ENCODE measurements around the gene AMER1. TPM values are rescaled to one million over a fixed set of nuclear protein-coding genes. Genes with fewer than 3 reads are reported as not detected.

The AMER1 gene
- total RNA-seq, 4 donors from 2014 or later = 2.8 to 7.3 (median 6.2) TPM

DNA sequence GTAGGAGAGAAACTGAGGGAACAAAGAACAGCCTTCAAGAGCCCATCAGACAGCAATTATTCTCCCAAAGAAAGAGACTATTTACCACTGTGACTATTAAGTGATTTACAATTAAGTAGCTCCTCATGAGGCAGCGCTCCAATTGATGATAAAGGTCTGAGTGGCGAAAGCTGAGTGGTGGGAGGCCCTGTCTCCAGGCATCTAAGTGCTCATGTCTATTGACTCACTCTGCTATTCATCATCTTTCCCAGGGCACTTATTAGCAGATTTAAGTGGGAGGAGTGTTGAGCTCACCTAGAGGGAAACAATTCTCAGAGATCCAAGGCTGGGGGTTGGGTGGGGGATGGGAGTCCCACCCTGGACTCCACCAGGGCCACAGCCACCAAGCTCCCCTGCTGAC is 23.3 kb downstream of the AMER1 start:
- H3K27ac ChIP-seq = no peak overlapping the region
- H3K4me1 ChIP-seq = no peaks in the 10 kb centered on the region
- no peaks in the 10 kb centered on the region for H3K9me3 ChIP-seq
- H3K27me3 ChIP-seq = no peaks in the 10 kb centered on the region
- TF ChIP-seq, protein P1, sequence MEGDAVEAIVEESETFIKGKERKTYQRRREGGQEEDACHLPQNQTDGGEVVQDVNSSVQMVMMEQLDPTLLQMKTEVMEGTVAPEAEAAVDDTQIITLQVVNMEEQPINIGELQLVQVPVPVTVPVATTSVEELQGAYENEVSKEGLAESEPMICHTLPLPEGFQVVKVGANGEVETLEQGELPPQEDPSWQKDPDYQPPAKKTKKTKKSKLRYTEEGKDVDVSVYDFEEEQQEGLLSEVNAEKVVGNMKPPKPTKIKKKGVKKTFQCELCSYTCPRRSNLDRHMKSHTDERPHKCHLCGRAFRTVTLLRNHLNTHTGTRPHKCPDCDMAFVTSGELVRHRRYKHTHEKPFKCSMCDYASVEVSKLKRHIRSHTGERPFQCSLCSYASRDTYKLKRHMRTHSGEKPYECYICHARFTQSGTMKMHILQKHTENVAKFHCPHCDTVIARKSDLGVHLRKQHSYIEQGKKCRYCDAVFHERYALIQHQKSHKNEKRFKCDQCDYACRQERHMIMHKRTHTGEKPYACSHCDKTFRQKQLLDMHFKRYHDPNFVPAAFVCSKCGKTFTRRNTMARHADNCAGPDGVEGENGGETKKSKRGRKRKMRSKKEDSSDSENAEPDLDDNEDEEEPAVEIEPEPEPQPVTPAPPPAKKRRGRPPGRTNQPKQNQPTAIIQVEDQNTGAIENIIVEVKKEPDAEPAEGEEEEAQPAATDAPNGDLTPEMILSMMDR (IDR thresholded peaks at IDR 0.05) = no peak
- TF ChIP-seq POLR2A (IDR thresholded peaks at IDR 0.05) = no peak
- H3K36me3 ChIP-seq = no peaks in the 10 kb centered on the region
- DNase-seq = no peak
- H3K4me3 ChIP-seq = no peak overlapping the region

DNA sequence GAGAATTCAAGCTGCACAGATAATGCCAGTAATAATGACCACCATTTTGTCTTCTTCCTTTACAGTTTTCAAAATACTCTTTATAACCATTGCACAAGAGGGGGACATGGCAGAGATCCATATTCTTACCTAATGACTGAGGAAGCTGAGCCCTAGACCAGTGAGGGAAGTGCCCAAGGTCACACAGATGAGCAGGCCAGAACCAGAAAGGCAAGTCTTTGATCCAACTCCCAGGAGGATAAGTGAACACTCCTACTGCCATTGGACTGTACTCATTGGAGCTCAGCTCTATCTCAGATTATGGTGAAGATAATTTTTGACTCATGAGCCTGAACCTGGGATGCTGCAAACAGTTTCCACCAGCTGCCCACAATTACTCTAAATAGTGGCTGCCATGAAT is 28.6 kb downstream of the AMER1 start:
- no peaks in the 10 kb centered on the region for H3K9me3 ChIP-seq
- H3K27me3 ChIP-seq = no peaks in the 10 kb centered on the region
- no peaks in the 10 kb centered on the region for H3K4me1 ChIP-seq
- no peak for TF ChIP-seq POLR2A (IDR thresholded peaks at IDR 0.05)
- TF ChIP-seq, protein P1 (IDR thresholded peaks at IDR 0.05) = no peak
- no peak overlapping the region for H3K4me3 ChIP-seq
- no peak for DNase-seq
- H3K27ac ChIP-seq = no peak overlapping the region
- H3K36me3 ChIP-seq = no peaks in the 10 kb centered on the region

DNA sequence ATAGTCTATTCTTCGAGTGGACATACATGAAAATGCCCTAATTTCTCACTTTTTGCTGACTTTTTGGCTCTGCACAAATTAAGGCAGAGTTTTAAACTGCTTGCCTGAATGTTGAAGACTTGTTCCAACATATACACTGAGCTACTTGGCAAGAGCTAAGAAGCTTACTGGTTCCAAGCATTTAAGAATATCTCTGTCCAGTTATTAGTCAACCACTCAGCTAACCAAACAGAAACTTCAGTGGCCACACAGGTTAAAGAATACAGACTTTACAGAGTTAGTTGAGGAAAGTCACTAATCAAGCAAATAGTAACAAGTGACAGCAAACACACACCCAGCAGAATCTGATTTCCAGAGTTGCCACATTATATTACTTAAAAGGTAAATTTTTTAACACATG is 35.5 kb downstream of the AMER1 start:
- Histone ChIP-seq H3K27ac (no peak overlapping the region), H3K9me3 (no peaks in the 10 kb centered on the region), H3K36me3 (no peaks in the 10 kb centered on the region), H3K4me1 (no peaks in the 10 kb centered on the region), H3K27me3 (no peaks in the 10 kb centered on the region), H3K4me3 (no peak overlapping the region)
- TF ChIP-seq, protein P1 (IDR thresholded peaks at IDR 0.05) = no peak
- no peak for TF ChIP-seq POLR2A (IDR thresholded peaks at IDR 0.05)
- no peak for DNase-seq

DNA sequence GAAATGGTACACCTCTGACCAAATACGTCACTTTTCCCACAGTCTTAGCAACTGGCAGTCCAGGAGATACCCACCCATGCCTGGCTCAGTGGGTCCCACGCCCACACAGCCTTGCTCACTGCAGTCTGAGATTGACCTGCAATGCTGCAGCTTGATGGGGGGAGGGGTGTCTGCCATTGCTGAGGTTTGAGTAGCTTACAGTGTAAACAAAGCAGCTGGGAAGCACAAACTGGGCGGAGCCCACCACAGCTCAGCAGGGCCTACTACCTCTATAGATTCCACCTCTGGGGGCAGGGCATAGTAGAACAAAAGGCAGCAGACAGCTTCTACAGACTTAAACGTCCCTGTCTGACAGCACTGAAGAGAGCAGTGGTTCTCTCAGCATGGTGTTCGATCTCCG is 52.7 kb downstream of the AMER1 start:
- DNase-seq = no peak
- H3K4me1 ChIP-seq = no peaks in the 10 kb centered on the region

DNA sequence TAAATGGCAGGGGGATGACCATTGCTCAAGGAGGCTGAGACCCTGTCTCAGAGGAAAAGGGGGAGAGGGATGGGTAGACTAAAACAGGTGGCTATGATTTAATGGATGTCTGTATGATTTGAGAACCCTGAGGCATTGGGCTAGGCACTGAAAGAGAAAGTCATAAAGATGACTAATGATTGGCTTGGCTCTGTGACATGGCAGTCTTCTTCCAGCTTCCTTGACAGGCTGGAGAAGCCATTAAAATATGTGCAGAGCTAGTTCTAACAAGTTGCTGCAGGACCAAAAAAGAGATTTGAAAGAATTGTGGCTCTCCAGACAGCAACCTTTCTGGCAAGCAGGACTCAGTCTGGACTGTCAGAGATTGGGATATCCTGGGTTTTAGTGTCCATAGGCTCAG is 53.6 kb downstream of the AMER1 start:
- Histone ChIP-seq H3K27ac (no peak overlapping the region), H3K27me3 (no peaks in the 10 kb centered on the region), H3K4me3 (no peak overlapping the region), H3K36me3 (no peaks in the 10 kb centered on the region), H3K4me1 (no peaks in the 10 kb centered on the region), H3K9me3 (peaks cover 0 to 4% (median 1%) of the 10 kb centered on the region in 4 donors)
- no peak for TF ChIP-seq POLR2A (IDR thresholded peaks at IDR 0.05)
- DNase-seq = no peak

More for the DNA sequence above, 52.7 kb downstream of the AMER1 start:
- TF ChIP-seq POLR2A (IDR thresholded peaks at IDR 0.05) = no peak
- TF ChIP-seq, protein P1 (IDR thresholded peaks at IDR 0.05) = no peak
- Histone ChIP-seq H3K27me3 (no peaks in the 10 kb centered on the region), H3K9me3 (peaks cover 0 to 4% (median 1%) of the 10 kb centered on the region in 4 donors), H3K36me3 (no peaks in the 10 kb centered on the region), H3K4me3 (no peak overlapping the region), H3K27ac (no peak overlapping the region)

DNA sequence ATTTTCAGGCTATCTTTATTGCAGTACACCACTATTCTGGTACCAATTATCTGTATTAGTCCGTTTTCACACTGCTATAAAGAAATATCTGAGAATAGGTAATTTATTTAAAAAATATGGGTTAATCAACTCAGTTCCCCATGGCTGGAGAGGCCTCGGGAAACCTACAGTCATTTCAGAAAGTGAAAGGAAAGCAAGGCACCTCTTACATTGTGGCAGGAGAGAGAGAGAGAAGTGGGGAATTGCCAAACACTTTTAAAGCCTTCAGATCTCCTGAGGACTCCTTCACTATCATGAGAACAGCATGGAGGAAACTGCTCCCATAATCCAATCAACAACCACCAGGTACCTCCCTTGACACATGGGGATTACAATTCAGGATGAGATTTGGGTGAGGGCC is 54.7 kb downstream of the AMER1 start:
- H3K4me1 ChIP-seq = no peaks in the 10 kb centered on the region
- no peak overlapping the region for H3K27ac ChIP-seq
- no peak overlapping the region for H3K4me3 ChIP-seq
- TF ChIP-seq, protein P1 (IDR thresholded peaks at IDR 0.05) = no peak
- no peak for TF ChIP-seq POLR2A (IDR thresholded peaks at IDR 0.05)
- H3K27me3 ChIP-seq = no peaks in the 10 kb centered on the region
- peaks cover 0 to 4% (median 0%) of the 10 kb centered on the region in 4 donors for H3K9me3 ChIP-seq
- DNase-seq = no peak
- no peaks in the 10 kb centered on the region for H3K36me3 ChIP-seq

Small RNAs within 50 kb of the gene (small RNA-seq; reads per million reads assigned to genes)
- gene RN7SL799P = 0 reads per million in 2 donors

Other genes with a start within 250 kb of the AMER1 start
- gene ASB12, start 24.9 kb upstream of the AMER1 start, total RNA-seq = not detected
- gene MTMR8, start 189.7 kb upstream of the AMER1 start, total RNA-seq = 10 to 100 TPM in 1 of 4 donors, 1 to 10 TPM in 3; 7.0 to 13.0 (median 8.9) TPM

Data from Peyer's patch (tissue), 4 donors.